H1 (cell line): Measurements from ENCODE around the gene CYTIP.

Experiments used
- EZH2 ChIP-seq: fragments of 200-600 bp; sonication (generic); IDR thresholded peaks from 2 replicates; pipeline ENCODE4 v1.7.1; 2012; ENCODE audit warnings: low read depth, mild to moderate bottlenecking, moderate library complexity, low read length, inconsistent platforms; ENCODE audit not compliant: severe bottlenecking
- TF ChIP-seq, protein P1 (sequence below), 3 experiments: IDR thresholded peaks; 1 replicate in 2 of 3; 2 replicates in 1 of 3; pipeline versions ENCODE4 v1.5.1 to v1.6.1; 2011; ENCODE audit warnings: low read length in 3 of 3, mild to moderate bottlenecking in 3 of 3, inconsistent platforms in 2 of 3, low read depth in 1 of 3, moderate library complexity in 1 of 3; ENCODE audit not compliant: insufficient read depth in 1 of 3; ENCODE audit errors: control extremely low read depth in 1 of 3

- TF ChIP-seq, protein P1, sequence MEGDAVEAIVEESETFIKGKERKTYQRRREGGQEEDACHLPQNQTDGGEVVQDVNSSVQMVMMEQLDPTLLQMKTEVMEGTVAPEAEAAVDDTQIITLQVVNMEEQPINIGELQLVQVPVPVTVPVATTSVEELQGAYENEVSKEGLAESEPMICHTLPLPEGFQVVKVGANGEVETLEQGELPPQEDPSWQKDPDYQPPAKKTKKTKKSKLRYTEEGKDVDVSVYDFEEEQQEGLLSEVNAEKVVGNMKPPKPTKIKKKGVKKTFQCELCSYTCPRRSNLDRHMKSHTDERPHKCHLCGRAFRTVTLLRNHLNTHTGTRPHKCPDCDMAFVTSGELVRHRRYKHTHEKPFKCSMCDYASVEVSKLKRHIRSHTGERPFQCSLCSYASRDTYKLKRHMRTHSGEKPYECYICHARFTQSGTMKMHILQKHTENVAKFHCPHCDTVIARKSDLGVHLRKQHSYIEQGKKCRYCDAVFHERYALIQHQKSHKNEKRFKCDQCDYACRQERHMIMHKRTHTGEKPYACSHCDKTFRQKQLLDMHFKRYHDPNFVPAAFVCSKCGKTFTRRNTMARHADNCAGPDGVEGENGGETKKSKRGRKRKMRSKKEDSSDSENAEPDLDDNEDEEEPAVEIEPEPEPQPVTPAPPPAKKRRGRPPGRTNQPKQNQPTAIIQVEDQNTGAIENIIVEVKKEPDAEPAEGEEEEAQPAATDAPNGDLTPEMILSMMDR (IDR thresholded peaks at IDR 0.05; ENCODE audit: control extremely low read depth in 1 of 3, insufficient read depth in 1 of 3, low read depth in 1 of 3, low read length in 3 of 3) = no peak
- no peak for TF ChIP-seq EZH2
Observed at GRCh38 chr2:157367704-157368103, 76.2 kb downstream of the CYTIP start.
